Measurements from ENCODE around the gene PAQR4. TPM values are rescaled to one million over a fixed set of nuclear protein-coding genes. Genes with fewer than 3 reads are reported as not detected.
"Not testable (repeated sequence)": the region's sequence is repeated elsewhere in the genome, so short reads cannot be mapped to it uniquely, and the experiment has no call there.

Gene PAQR4
- total RNA-seq, 6 donors from 2014 or later: 5.2 to 13.5 (median 8.3) TPM

GRCh38 chr16:2925951-2926649 is 43.0 kb upstream of the PAQR4 start:
- H3K36me3 ChIP-seq: peaks cover 8 to 24% (median 18%) of the 10 kb centered on the region in 4 donors
- ATAC-seq (ENCODE audit: low FRiP score in 2 of 2) (no peak), DNase-seq (no peak)
- no peak overlapping the region for H3K27ac ChIP-seq
- H3K4me1 ChIP-seq: peaks cover 0 to 8% (median 3%) of the 10 kb centered on the region in 4 donors
- TF ChIP-seq EP300 (IDR thresholded peaks at IDR 0.05) (no peak), POLR2AphosphoS5 (IDR thresholded peaks at IDR 0.05) (no peak), POLR2A (IDR thresholded peaks at IDR 0.05) (no peak)
- TF ChIP-seq, protein P1, sequence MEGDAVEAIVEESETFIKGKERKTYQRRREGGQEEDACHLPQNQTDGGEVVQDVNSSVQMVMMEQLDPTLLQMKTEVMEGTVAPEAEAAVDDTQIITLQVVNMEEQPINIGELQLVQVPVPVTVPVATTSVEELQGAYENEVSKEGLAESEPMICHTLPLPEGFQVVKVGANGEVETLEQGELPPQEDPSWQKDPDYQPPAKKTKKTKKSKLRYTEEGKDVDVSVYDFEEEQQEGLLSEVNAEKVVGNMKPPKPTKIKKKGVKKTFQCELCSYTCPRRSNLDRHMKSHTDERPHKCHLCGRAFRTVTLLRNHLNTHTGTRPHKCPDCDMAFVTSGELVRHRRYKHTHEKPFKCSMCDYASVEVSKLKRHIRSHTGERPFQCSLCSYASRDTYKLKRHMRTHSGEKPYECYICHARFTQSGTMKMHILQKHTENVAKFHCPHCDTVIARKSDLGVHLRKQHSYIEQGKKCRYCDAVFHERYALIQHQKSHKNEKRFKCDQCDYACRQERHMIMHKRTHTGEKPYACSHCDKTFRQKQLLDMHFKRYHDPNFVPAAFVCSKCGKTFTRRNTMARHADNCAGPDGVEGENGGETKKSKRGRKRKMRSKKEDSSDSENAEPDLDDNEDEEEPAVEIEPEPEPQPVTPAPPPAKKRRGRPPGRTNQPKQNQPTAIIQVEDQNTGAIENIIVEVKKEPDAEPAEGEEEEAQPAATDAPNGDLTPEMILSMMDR (IDR thresholded peaks at IDR 0.05): no peak
- no peak overlapping the region for H3K4me3 ChIP-seq
- H3K27me3 ChIP-seq: no peaks in the 10 kb centered on the region
- 71 to 76% methylated on average over 9 of the region's 9 CpGs for WGBS, 2 donors
- no peaks in the 10 kb centered on the region for H3K9me3 ChIP-seq

DNA sequence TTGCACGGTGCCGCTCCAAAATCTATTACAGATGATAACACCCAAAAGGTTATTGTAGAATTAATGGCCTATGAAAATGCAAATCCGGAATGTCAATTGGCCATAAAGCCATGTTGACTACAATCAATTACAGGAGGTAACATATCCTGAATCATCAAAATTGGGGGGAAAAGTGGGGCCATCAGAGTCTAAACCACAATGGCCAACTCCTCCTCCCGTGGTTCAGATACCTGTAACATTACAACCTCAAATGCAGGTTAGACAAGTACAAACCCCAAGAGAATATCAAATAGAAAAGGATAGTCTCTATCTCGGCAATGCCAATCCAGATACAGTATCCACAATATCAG is 42.5 kb upstream of the PAQR4 start:
- TF ChIP-seq EP300 (IDR thresholded peaks at IDR 0.05) (no peak), POLR2AphosphoS5 (IDR thresholded peaks at IDR 0.05) (no peak), POLR2A (IDR thresholded peaks at IDR 0.05) (no peak)
- TF ChIP-seq, protein P1 (IDR thresholded peaks at IDR 0.05): no peak
- Histone ChIP-seq H3K27me3 (no peaks in the 10 kb centered on the region), H3K36me3 (peaks cover 8 to 28% (median 16%) of the 10 kb centered on the region in 4 donors), H3K27ac (no peak overlapping the region), H3K4me3 (peak overlapping the region in 1 of 4 donors; percentile 23), H3K4me1 (peaks cover 0 to 8% (median 3%) of the 10 kb centered on the region in 4 donors), H3K9me3 (no peaks in the 10 kb centered on the region)
- ATAC-seq (ENCODE audit: low FRiP score in 2 of 2) (no peak), DNase-seq (no peak)
- WGBS, 2 donors: 70 to 86% methylated on average over 5 of the region's 5 CpGs

GRCh38 chr16:2927010-2927646 is 42.0 kb upstream of the PAQR4 start:
- H3K4me1 ChIP-seq: peaks cover 0 to 8% (median 3%) of the 10 kb centered on the region in 4 donors
- TF ChIP-seq EP300 (IDR thresholded peaks at IDR 0.05): no peak
- TF ChIP-seq, protein P1 (IDR thresholded peaks at IDR 0.05): peak; percentile 92 to 97 (median 96)
- peaks cover 8 to 28% (median 16%) of the 10 kb centered on the region in 4 donors for H3K36me3 ChIP-seq
- WGBS, 2 donors: 8 to 9% methylated on average over 19 of the region's 19 CpGs
- H3K27ac ChIP-seq: no peak overlapping the region
- no peaks in the 10 kb centered on the region for H3K27me3 ChIP-seq
- H3K9me3 ChIP-seq: no peaks in the 10 kb centered on the region
- peak; percentile 93 to 97 for ATAC-seq (ENCODE audit: low FRiP score in 2 of 2)
- H3K4me3 ChIP-seq: peak overlapping the region in 1 of 4 donors; percentile 23
- peak; percentile 87 to 92 for DNase-seq

DNA sequence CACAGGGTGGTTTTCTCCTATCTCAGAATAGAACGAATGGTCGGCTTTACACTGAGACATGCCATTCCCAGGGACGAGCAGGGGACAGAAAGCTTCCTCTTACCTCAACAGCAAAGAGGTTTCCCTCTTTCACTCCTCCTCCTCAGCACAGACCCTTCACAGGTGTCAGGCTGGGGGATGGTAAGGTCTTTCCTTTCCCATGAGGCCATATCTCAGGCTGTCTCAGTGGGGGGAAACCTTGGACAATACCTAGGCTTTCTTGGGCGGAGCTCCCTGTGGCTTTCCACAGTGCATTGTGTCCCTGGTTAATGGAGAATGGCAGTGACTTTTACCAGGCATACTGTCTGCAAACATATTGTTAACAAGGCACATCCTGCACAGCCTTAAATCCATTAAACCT is 41.0 kb upstream of the PAQR4 start:
- peaks cover 8 to 30% (median 20%) of the 10 kb centered on the region in 4 donors for H3K36me3 ChIP-seq
- not testable (repeated sequence) for ATAC-seq (ENCODE audit: low FRiP score in 2 of 2); DNase-seq; H3K4me1 ChIP-seq; H3K27ac ChIP-seq; H3K4me3 ChIP-seq; H3K9me3 ChIP-seq; H3K27me3 ChIP-seq
- WGBS, 2 donors: 84 to 100% methylated on average over 4 of the region's 4 CpGs

GRCh38 chr16:2928796-2929195 is 40.4 kb upstream of the PAQR4 start:
- peaks cover 8 to 37% (median 26%) of the 10 kb centered on the region in 4 donors for H3K36me3 ChIP-seq
- TF ChIP-seq POLR2A (IDR thresholded peaks at IDR 0.05): no peak
- TF ChIP-seq EP300 (IDR thresholded peaks at IDR 0.05): no peak
- TF ChIP-seq, protein P1 (IDR thresholded peaks at IDR 0.05): no peak
- TF ChIP-seq POLR2AphosphoS5 (IDR thresholded peaks at IDR 0.05): no peak
- H3K4me1 ChIP-seq: peaks cover 0 to 8% (median 3%) of the 10 kb centered on the region in 4 donors
- no peak overlapping the region for H3K27ac ChIP-seq
- ATAC-seq (ENCODE audit: low FRiP score in 2 of 2) (no peak), DNase-seq (no peak)
- 85 to 87% methylated on average over 7 to 11 of the region's 11 CpGs for WGBS, 2 donors
- H3K4me3 ChIP-seq: no peak overlapping the region
- H3K27me3 ChIP-seq: no peaks in the 10 kb centered on the region
- H3K9me3 ChIP-seq: no peaks in the 10 kb centered on the region

All from upper lobe of left lung (tissue), 6 donors.